Pons (tissue), 1 donor: ENCODE data around the gene ALPK1.
A peak's percentile ranks its signal among the peaks of the same experiment; 100 is the strongest.
"Not testable (repeated sequence)": the region's sequence is repeated elsewhere in the genome, so short reads cannot be mapped to it uniquely, and the experiment has no call there.

Source experiments
- DNase-seq: peaks from one replicate; pipeline ENCODE4 v3.0.0-alpha.2; 2016; ENCODE audit warnings: low spot score

Gene ALPK1

GRCh38 chr4:112284662-112285411 lies 12.3 kb upstream of the ALPK1 start:
- peak; percentile 70 for DNase-seq

- DNase-seq = no peak
Observed at GRCh38 chr4:112287258-112287989, 9.7 kb upstream of the ALPK1 start.

- DNase-seq = no peak
Observed at GRCh38 chr4:112288455-112288854, 8.7 kb upstream of the ALPK1 start.

- DNase-seq = no peak
Observed at GRCh38 chr4:112289407-112290253, 7.5 kb upstream of the ALPK1 start.

GRCh38 chr4:112290341-112290740 lies 6.8 kb upstream of the ALPK1 start:
- DNase-seq = no peak

GRCh38 chr4:112299721-112300120 lies 2.6 kb downstream of the ALPK1 start:
- DNase-seq = no peak

- DNase-seq = no peak
Observed at GRCh38 chr4:112302320-112303274, 5.4 kb downstream of the ALPK1 start.

GRCh38 chr4:112305477-112305876 lies 8.3 kb downstream of the ALPK1 start:
- DNase-seq = not testable (repeated sequence)

GRCh38 chr4:112309263-112309791 lies 12.2 kb downstream of the ALPK1 start:
- not testable (repeated sequence) for DNase-seq

- DNase-seq = no peak
Observed at GRCh38 chr4:112311516-112311915, 14.3 kb downstream of the ALPK1 start.

GRCh38 chr4:112312610-112313239 lies 15.6 kb downstream of the ALPK1 start:
- DNase-seq = peak; percentile 42

- peak; percentile 41 for DNase-seq
Observed at GRCh38 chr4:112315446-112315845, 18.3 kb downstream of the ALPK1 start.

- no peak for DNase-seq
Observed at GRCh38 chr4:112316360-112316759, 19.2 kb downstream of the ALPK1 start.

- no peak for DNase-seq
Observed at GRCh38 chr4:112318239-112319142, 21.3 kb downstream of the ALPK1 start.

GRCh38 chr4:112321776-112322684 lies 24.9 kb downstream of the ALPK1 start:
- peak; percentile 58 for DNase-seq

GRCh38 chr4:112322866-112323265 lies 25.7 kb downstream of the ALPK1 start:
- DNase-seq = no peak

GRCh38 chr4:112325530-112325929 lies 28.4 kb downstream of the ALPK1 start:
- no peak for DNase-seq

- peak; percentile 80 for DNase-seq
Observed at GRCh38 chr4:112327965-112328733, 31.0 kb downstream of the ALPK1 start.
